Fibroblast of peridontal ligament (primary cell): ENCODE measurements around the gene DYDC2.
A peak's percentile ranks its signal among the peaks of the same experiment; 100 is the strongest.
"Not testable (repeated sequence)": the region's sequence is repeated elsewhere in the genome, so short reads cannot be mapped to it uniquely, and the experiment has no call there.

Experiments used
- DNase-seq: peaks from one replicate; pipeline ENCODE4 v3.0.0-alpha.2; 2010; ENCODE audit errors: extremely low read depth

The DYDC2 gene

GRCh38 chr10:80413271-80413996 lies 56.9 kb downstream of the DYDC2 start:
- DNase-seq, result peak; percentile 59

GRCh38 chr10:80414142-80414895 lies 57.7 kb downstream of the DYDC2 start:
- DNase-seq, result peak; percentile 37

- no peak for DNase-seq
Measured at GRCh38 chr10:80415734-80416478, 59.3 kb downstream of the DYDC2 start.

- DNase-seq, result no peak
Measured at GRCh38 chr10:80416479-80417098, 60.0 kb downstream of the DYDC2 start.

- DNase-seq, result not testable (repeated sequence)
Measured at GRCh38 chr10:80417256-80417655, 60.7 kb downstream of the DYDC2 start.
